K562 (cell line): ENCODE measurements around the gene C1R.

ENCODE experiments used
- ARNT ChIP-seq, 2 experiments: fragments of 450-650 bp; IDR thresholded peaks; 2 replicates each; pipeline ENCODE4 v1.6.1; 2016; ENCODE audit warnings: mild to moderate bottlenecking in 1 of 2
- CHD2 ChIP-seq: IDR thresholded peaks from 2 replicates; pipeline ENCODE4 v1.6.1; 2011; ENCODE audit warnings: low read depth, low read length
- CTBP1 ChIP-seq: fragments of 450-650 bp; IDR thresholded peaks from 2 replicates; pipeline ENCODE4 v1.6.1; 2016; ENCODE audit warnings: borderline replicate concordance
- KAT2B ChIP-seq: IDR thresholded peaks from one replicate; pipeline ENCODE4 v1.6.1; 2012; ENCODE audit warnings: low read depth, mild to moderate bottlenecking, control low read depth, inconsistent platforms, low read length, moderate library complexity
- MAX ChIP-seq: sonication (generic); formaldehyde crosslinking; IDR thresholded peaks from 2 replicates; pipeline ENCODE4 v1.9.0; 2022; ENCODE audit warnings: mild to moderate bottlenecking, missing genetic modification reagents
- NBN ChIP-seq: fragments of 450-650 bp; IDR thresholded peaks from 2 replicates; pipeline ENCODE4 v1.6.1; 2016; ENCODE audit warnings: low read depth, mild to moderate bottlenecking
- NRF1 ChIP-seq, 2 experiments: fragments of 450-650 bp; IDR thresholded peaks in 1 of 2; conservative IDR thresholded peaks in 1 of 2; 2 replicates each; pipeline ENCODE4 v1.6.1; 2014; ENCODE audit warnings: mild to moderate bottlenecking in 2 of 2
- SIN3B ChIP-seq: fragments of 450-650 bp; IDR thresholded peaks from 2 replicates; pipeline ENCODE4 v1.6.1; 2017; ENCODE audit warnings: low read depth, mild to moderate bottlenecking, moderate library complexity
- SMAD1 ChIP-seq: fragments of 150-350 bp; IDR thresholded peaks from 2 replicates; pipeline ENCODE4 v1.6.1; 2014; ENCODE audit warnings: low read length, low read depth; ENCODE audit not compliant: partially characterized antibody
- ZNF282 ChIP-seq: sonication (generic); formaldehyde crosslinking; IDR thresholded peaks from 2 replicates; pipeline ENCODE4 v1.8.1; 2023; ENCODE audit warnings: missing genetic modification reagents
- TF ChIP-seq, protein P1 (sequence below), 3 experiments: IDR thresholded peaks in 2 of 3; conservative IDR thresholded peaks in 1 of 3; 2 replicates each; pipeline ENCODE4 v1.5.1; 2011 to 2012; ENCODE audit warnings: low read length in 3 of 3, mild to moderate bottlenecking in 3 of 3, control low read depth in 2 of 3, improper control_type of control experiment in 1 of 3, inconsistent platforms in 1 of 3, low read depth in 1 of 3, mixed read lengths in 1 of 3, moderate library complexity in 1 of 3; ENCODE audit not compliant: insufficient read depth in 2 of 3

DNA sequence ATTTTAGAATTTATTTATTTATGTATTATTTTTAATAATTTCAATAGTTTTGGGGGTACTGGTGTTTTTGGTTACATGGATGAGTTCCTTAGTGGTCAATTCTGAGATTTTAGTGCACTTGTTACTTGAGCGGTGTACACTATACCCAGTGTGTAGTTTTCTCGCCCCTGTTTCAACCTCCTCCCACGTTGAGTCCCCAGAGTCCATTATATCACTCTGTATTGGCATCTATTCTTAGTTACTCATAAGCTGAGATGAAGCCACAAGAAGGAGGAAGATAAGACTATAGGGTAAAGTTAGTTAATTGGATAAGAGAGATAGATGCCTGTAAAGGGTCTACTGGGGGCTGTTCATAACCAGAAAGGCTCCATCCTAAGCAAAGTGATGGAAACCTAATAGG is 27.7 kb downstream of the C1R start:
- TF ChIP-seq MAX (CRISPR knock-in tag) (no peak), KAT2B (no peak), ZNF282 (CRISPR knock-in tag) (no peak), CTBP1 (no peak), CHD2 (no peak), NRF1 (conservative IDR thresholded peaks at IDR 0.05 in 1 of 2, IDR thresholded peaks at IDR 0.05 in 1 of 2) (no peak), NBN (no peak), ARNT (IDR thresholded peaks at IDR 0.05) (no peak), SMAD1 (no peak), SIN3B (no peak)
- TF ChIP-seq, protein P1, sequence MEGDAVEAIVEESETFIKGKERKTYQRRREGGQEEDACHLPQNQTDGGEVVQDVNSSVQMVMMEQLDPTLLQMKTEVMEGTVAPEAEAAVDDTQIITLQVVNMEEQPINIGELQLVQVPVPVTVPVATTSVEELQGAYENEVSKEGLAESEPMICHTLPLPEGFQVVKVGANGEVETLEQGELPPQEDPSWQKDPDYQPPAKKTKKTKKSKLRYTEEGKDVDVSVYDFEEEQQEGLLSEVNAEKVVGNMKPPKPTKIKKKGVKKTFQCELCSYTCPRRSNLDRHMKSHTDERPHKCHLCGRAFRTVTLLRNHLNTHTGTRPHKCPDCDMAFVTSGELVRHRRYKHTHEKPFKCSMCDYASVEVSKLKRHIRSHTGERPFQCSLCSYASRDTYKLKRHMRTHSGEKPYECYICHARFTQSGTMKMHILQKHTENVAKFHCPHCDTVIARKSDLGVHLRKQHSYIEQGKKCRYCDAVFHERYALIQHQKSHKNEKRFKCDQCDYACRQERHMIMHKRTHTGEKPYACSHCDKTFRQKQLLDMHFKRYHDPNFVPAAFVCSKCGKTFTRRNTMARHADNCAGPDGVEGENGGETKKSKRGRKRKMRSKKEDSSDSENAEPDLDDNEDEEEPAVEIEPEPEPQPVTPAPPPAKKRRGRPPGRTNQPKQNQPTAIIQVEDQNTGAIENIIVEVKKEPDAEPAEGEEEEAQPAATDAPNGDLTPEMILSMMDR (IDR thresholded peaks at IDR 0.05 in 2 of 3, conservative IDR thresholded peaks at IDR 0.05 in 1 of 3; ENCODE audit: insufficient read depth in 2 of 3, low read depth in 1 of 3, low read length in 3 of 3), result no peak
